Prostate gland (tissue), 2 donors: Measurements from ENCODE around the gene LCP2.

Experiments used
- POLR2A ChIP-seq: fragments of 450-650 bp; IDR thresholded peaks from one replicate; pipeline ENCODE4 v1.6.1; 2016; ENCODE audit warnings: antibody characterized with exemption, mild to moderate bottlenecking
- POLR2AphosphoS5 ChIP-seq: sonication (generic); formaldehyde crosslinking; IDR thresholded peaks from one replicate; pipeline ENCODE4 v1.6.1; 2017; ENCODE audit warnings: antibody characterized with exemption
- TF ChIP-seq, protein P1 (sequence below), 4 experiments: fragments of 200-600 bp in 2 of 4; fragments of 450-650 bp in 2 of 4; sonication (generic) in 2 of 4; IDR thresholded peaks; 1 replicate in 3 of 4; 2 replicates in 1 of 4; pipeline ENCODE4 v1.5.1; 2016 to 2019; ENCODE audit warnings: antibody characterized with exemption in 4 of 4, mild to moderate bottlenecking in 2 of 4, moderate library complexity in 2 of 4

DNA sequence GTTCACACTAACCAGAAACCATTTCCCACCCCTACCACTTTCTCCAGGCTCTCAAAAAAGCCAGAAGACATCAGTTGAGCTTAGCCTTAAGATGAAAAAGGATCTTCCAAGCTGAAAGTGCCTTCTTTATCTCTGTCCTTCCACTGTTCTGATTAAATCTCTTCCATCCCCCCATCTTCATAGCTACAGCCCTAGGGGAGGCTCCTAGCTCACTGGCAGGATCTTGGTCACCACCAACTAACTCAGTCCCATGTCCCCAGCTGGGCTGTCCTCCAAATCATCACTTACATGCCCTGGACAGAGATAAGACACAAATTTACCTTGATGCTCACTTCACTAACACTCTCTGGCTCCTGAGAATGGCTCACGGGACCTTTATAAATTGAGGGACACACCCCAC is 14.3 kb downstream of the LCP2 start:
- TF ChIP-seq, protein P1, sequence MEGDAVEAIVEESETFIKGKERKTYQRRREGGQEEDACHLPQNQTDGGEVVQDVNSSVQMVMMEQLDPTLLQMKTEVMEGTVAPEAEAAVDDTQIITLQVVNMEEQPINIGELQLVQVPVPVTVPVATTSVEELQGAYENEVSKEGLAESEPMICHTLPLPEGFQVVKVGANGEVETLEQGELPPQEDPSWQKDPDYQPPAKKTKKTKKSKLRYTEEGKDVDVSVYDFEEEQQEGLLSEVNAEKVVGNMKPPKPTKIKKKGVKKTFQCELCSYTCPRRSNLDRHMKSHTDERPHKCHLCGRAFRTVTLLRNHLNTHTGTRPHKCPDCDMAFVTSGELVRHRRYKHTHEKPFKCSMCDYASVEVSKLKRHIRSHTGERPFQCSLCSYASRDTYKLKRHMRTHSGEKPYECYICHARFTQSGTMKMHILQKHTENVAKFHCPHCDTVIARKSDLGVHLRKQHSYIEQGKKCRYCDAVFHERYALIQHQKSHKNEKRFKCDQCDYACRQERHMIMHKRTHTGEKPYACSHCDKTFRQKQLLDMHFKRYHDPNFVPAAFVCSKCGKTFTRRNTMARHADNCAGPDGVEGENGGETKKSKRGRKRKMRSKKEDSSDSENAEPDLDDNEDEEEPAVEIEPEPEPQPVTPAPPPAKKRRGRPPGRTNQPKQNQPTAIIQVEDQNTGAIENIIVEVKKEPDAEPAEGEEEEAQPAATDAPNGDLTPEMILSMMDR (IDR thresholded peaks at IDR 0.05) = no peak
- no peak for TF ChIP-seq POLR2A
- TF ChIP-seq POLR2AphosphoS5 = no peak
